ENCODE data around the gene ABHD2. TPM values are rescaled to one million over a fixed set of nuclear protein-coding genes. Genes with fewer than 3 reads are reported as not detected.
A peak's percentile ranks its signal among the peaks of the same experiment; 100 is the strongest.

The ABHD2 gene
- total RNA-seq, 1 experiment from 2014 or later: 15.6 TPM

DNA sequence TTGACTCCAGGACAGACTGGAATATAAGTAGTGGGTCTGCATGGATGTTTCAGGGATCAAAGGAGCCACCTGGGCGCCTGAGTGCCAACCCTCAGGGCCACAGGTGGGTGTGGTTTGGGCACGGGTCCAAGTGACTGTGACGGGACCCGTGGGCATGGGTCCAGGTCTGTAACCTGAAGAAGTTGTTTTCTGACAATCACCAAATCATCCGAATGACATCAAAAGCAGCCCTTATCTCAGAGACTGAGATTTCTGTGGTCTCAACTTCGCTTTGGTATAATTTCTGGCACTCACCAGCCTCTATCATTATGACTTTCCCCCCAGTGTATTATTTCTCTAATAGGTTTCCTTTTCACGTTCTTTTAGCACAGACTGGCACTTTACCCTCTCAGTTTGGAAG, 108.7 kb downstream of the ABHD2 start:
- peaks cover 4% of the 10 kb centered on the region for H3K23me2 ChIP-seq (ENCODE audit: insufficient read length, low read depth, low read length, poor library complexity, severe bottlenecking)
- H3K9ac ChIP-seq (ENCODE audit: extremely low read depth, insufficient read length, low read length): no peak overlapping the region
- H3K4me3 Mint-ChIP-seq: no peak overlapping the region
- DNase-seq: no peak
- no peak overlapping the region; the same call in 1 of the 2 replicates for H3K14ac ChIP-seq (ENCODE audit: insufficient read depth, low read length)
- H4K8ac ChIP-seq (replicated peaks; ENCODE audit: insufficient read length, low read depth, low read length): no peak overlapping the region
- no peak overlapping the region for H2BK5ac ChIP-seq (ENCODE audit: insufficient read length, low read length)
- H3K4ac ChIP-seq (ENCODE audit: low read depth, low read length): no peak overlapping the region
- H4K20me1 ChIP-seq (ENCODE audit: control insufficient read depth, insufficient read depth, insufficient read length): no peaks in the 10 kb centered on the region
- TF ChIP-seq, protein P1, sequence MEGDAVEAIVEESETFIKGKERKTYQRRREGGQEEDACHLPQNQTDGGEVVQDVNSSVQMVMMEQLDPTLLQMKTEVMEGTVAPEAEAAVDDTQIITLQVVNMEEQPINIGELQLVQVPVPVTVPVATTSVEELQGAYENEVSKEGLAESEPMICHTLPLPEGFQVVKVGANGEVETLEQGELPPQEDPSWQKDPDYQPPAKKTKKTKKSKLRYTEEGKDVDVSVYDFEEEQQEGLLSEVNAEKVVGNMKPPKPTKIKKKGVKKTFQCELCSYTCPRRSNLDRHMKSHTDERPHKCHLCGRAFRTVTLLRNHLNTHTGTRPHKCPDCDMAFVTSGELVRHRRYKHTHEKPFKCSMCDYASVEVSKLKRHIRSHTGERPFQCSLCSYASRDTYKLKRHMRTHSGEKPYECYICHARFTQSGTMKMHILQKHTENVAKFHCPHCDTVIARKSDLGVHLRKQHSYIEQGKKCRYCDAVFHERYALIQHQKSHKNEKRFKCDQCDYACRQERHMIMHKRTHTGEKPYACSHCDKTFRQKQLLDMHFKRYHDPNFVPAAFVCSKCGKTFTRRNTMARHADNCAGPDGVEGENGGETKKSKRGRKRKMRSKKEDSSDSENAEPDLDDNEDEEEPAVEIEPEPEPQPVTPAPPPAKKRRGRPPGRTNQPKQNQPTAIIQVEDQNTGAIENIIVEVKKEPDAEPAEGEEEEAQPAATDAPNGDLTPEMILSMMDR (conservative IDR thresholded peaks at IDR 0.05): no peak
- WGBS (ENCODE audit: extremely low coverage, insufficient read length, low lambda C conversion rate): no CpG with 5 or more reads among the region's 7 CpGs
- no peak overlapping the region for H2BK15ac ChIP-seq (ENCODE audit: low read depth, low read length)
- no peak overlapping the region for H2BK12ac ChIP-seq (ENCODE audit: insufficient read length, low read depth, low read length)
- no peaks in the 10 kb centered on the region for H3K9me3 Mint-ChIP-seq
- no peak overlapping the region for H2BK20ac ChIP-seq (ENCODE audit: low read depth, low read length, poor library complexity, severe bottlenecking)
- H3K27me3 Mint-ChIP-seq (ENCODE audit: low read depth): no peaks in the 10 kb centered on the region
- no peak overlapping the region for H2AK5ac ChIP-seq (ENCODE audit: insufficient read length, low read length)
- no peak overlapping the region for H3K23ac ChIP-seq (ENCODE audit: insufficient read length, low read depth, low read length)
- no peaks in the 10 kb centered on the region for H3K27me3 ChIP-seq (ENCODE audit: insufficient read depth, low read length)
- peak overlapping the region; percentile 39 to 82 (median 45); a peak in 6 of 7 replicates for H3K27ac Mint-ChIP-seq
- H3K79me1 ChIP-seq (ENCODE audit: insufficient read depth, low read depth, low read length, poor library complexity, severe bottlenecking): no peaks in the 10 kb centered on the region
- peaks cover 7 to 13% (median 7%) of the 10 kb centered on the region in 3 experiments; a peak in 5 of 7 replicates for H3K36me3 Mint-ChIP-seq (ENCODE audit: insufficient read depth in 1 of 3, low read depth in 3 of 3)
- peak overlapping the region; percentile 81 for H3K27ac ChIP-seq (ENCODE audit: insufficient read length, low read depth, low read length)
- H4K5ac ChIP-seq (ENCODE audit: insufficient read length, low read depth, low read length): no peak overlapping the region
- H3K56ac ChIP-seq (ENCODE audit: insufficient read length, low read depth, low read length): no peak overlapping the region
- no peaks in the 10 kb centered on the region for H3K9me3 ChIP-seq (ENCODE audit: control insufficient read depth, low read depth, low read length)
- H3K4me1 ChIP-seq (ENCODE audit: insufficient read depth, low read length): peaks cover 7% of the 10 kb centered on the region
- peaks cover 49 to 59% of the 10 kb centered on the region in 2 experiments for H3K4me1 Mint-ChIP-seq
- H3K4me2 ChIP-seq (ENCODE audit: insufficient read depth, insufficient read length, low read length): no peak overlapping the region
- H2AFZ ChIP-seq (ENCODE audit: low read length): no peak overlapping the region
- no peak overlapping the region for H2BK120ac ChIP-seq (ENCODE audit: low read depth, low read length, poor library complexity, severe bottlenecking)
- no peak overlapping the region for H3K18ac ChIP-seq (ENCODE audit: insufficient read length, low read depth, low read length)
- H3T11ph ChIP-seq (ENCODE audit: low read length): no peak overlapping the region
- no peak overlapping the region for H4K91ac ChIP-seq (ENCODE audit: insufficient read length, low read depth, low read length)
- H3K79me2 ChIP-seq (ENCODE audit: insufficient read depth, low read length): no peaks in the 10 kb centered on the region
